GM23338 (cell line): Measurements from ENCODE around the gene SLC17A8.

Experiments used
- CREB1 ChIP-seq: fragments of 250-450 bp; sonication (Bioruptor Pico); IDR thresholded peaks from 2 replicates; pipeline ENCODE4 v1.5.0; 2020; ENCODE audit warnings: low read depth, mild to moderate bottlenecking, moderate library complexity
- EZH2phosphoT487 ChIP-seq: fragments of 200-600 bp; sonication (generic); IDR thresholded peaks from one replicate; pipeline ENCODE4 v1.8.1; 2018; ENCODE audit warnings: antibody characterized with exemption; ENCODE audit not compliant: unreplicated experiment
- STAT1 ChIP-seq: IDR thresholded peaks from one replicate; pipeline ENCODE4 v1.6.1; 2016; ENCODE audit warnings: antibody characterized with exemption; ENCODE audit not compliant: unreplicated experiment
- TF ChIP-seq, protein P1 (sequence below), 2 experiments: fragments of 200-600 bp in 1 of 2; sonication (generic) in 1 of 2; conservative IDR thresholded peaks; 2 replicates each; pipeline versions ENCODE4 v1.5.1 to v1.6.1; 2016 to 2017; ENCODE audit warnings: antibody characterized with exemption in 2 of 2, low read depth in 2 of 2, mild to moderate bottlenecking in 2 of 2, moderate library complexity in 1 of 2

DNA sequence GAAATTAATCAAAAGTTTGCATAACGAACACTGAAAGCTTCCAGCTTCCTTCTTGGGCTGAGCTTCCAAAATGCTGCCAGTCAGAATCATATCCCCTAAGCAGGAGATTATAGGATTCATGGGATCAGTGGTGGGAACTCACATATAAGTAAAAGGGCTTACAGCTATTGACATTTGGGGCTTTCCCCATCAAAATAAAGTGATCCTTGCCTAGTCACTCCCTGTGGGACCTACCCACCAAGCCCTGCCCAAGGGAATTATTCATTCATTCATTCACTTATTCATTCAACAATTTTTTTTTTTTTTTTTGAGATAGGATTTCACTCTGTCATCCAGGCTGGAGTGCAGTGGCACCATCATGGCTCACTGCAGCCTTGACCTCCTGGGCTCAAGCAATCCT lies 69.3 kb downstream of the SLC17A8 start:
- TF ChIP-seq EZH2phosphoT487 = no peak
- TF ChIP-seq, protein P1, sequence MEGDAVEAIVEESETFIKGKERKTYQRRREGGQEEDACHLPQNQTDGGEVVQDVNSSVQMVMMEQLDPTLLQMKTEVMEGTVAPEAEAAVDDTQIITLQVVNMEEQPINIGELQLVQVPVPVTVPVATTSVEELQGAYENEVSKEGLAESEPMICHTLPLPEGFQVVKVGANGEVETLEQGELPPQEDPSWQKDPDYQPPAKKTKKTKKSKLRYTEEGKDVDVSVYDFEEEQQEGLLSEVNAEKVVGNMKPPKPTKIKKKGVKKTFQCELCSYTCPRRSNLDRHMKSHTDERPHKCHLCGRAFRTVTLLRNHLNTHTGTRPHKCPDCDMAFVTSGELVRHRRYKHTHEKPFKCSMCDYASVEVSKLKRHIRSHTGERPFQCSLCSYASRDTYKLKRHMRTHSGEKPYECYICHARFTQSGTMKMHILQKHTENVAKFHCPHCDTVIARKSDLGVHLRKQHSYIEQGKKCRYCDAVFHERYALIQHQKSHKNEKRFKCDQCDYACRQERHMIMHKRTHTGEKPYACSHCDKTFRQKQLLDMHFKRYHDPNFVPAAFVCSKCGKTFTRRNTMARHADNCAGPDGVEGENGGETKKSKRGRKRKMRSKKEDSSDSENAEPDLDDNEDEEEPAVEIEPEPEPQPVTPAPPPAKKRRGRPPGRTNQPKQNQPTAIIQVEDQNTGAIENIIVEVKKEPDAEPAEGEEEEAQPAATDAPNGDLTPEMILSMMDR (conservative IDR thresholded peaks at IDR 0.05; ENCODE audit: low read depth in 2 of 2) = no peak
- TF ChIP-seq STAT1 = no peak
- TF ChIP-seq CREB1 (CRISPR knock-in tag) = no peak
